ENCODE measurements around the gene LARP4B.

- no peak for TF ChIP-seq POLR2A (IDR thresholded peaks at IDR 0.05; ENCODE audit: low read length)
- TF ChIP-seq GATA1 (IDR thresholded peaks at IDR 0.05; ENCODE audit: low read depth, low read length), result no peak
Measured at GRCh38 chr10:787933-788651, 143.4 kb downstream of the LARP4B start.

Measured in erythroblast (primary cell).